HCT116 (cell line): ENCODE data around the gene LRAT.

ENCODE experiments used
- CTCF ChIP-seq, 3 experiments: fragments of 200-600 bp in 1 of 3; sonication (generic) in 1 of 3; IDR thresholded peaks in 2 of 3; conservative IDR thresholded peaks in 1 of 3; 2 replicates each; pipeline ENCODE4 v1.5.1; 2012 to 2017; ENCODE audit warnings: low read depth in 2 of 3, low read length in 2 of 3, antibody characterized with exemption in 1 of 3, borderline replicate concordance in 1 of 3, control low read depth in 1 of 3, mild to moderate bottlenecking in 1 of 3, mixed read lengths in 1 of 3, mixed run types in 1 of 3, moderate library complexity in 1 of 3; ENCODE audit not compliant: insufficient read depth in 1 of 3
- EZH2 ChIP-seq: fragments of 200-600 bp; sonication (generic); IDR thresholded peaks from 2 replicates; pipeline ENCODE4 v1.6.1; 2017; ENCODE audit warnings: antibody characterized with exemption, mixed run types
- MAX ChIP-seq: IDR thresholded peaks from 2 replicates; pipeline ENCODE4 v1.6.1; 2012
- POLR2A ChIP-seq: IDR thresholded peaks from 2 replicates; pipeline ENCODE4 v1.7.0; 2011; ENCODE audit warnings: borderline replicate concordance; ENCODE audit not compliant: insufficient read depth, insufficient read length; ENCODE audit errors: extremely low read depth
- RAD21 ChIP-seq: IDR thresholded peaks from 2 replicates; pipeline ENCODE4 v1.6.1; 2012; ENCODE audit warnings: low read depth, mild to moderate bottlenecking
- REST ChIP-seq: IDR thresholded peaks from 2 replicates; pipeline ENCODE4 v1.6.1; 2012; ENCODE audit warnings: low read depth
- TF ChIP-seq, protein P1 (sequence below): IDR thresholded peaks from 2 replicates; pipeline ENCODE4 v1.6.1; 2011; ENCODE audit warnings: mild to moderate bottlenecking, low read length, moderate library complexity; ENCODE audit not compliant: insufficient replicate concordance; ENCODE audit errors: extremely low read depth

DNA sequence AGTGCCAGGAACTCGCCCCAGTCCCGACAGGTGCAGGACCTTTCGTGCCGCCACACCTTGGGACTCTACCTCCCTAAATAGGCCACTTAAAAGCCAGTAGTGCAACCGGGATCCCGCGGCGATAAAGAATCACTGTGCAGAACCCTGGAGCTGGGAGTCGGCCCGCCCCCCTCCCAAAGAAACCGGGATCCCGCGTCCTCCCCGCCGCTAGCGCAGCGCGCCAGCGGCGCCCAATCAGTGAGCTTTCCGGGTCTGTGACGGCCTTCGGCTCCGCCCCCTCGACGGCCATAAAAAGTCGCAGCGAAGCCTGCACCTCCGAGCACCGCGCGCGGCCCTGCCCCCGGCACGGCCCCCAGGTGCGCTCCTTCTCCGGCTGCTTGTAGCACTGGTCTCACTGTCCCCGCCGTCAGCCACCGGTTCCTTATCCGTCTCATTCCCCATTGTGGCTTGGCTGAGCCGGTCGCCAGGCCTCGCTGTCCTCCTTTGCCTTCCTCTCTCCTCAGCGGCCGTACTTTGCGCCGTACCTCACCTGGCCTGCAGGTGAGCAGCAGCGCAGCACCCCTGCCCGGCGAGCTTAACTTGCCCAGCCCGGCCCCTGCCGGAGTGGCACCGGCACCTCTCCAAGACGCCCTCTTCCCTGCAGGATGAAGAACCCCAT is at the start of gene LRAT:
- peak in 2 of 3 experiments; percentile 43 to 48; a peak in 4 of 6 replicates for TF ChIP-seq CTCF (IDR thresholded peaks at IDR 0.05 in 2 of 3, conservative IDR thresholded peaks at IDR 0.05 in 1 of 3; ENCODE audit: borderline replicate concordance in 1 of 3, insufficient read depth in 1 of 3, low read depth in 2 of 3, low read length in 2 of 3)
- no peak for TF ChIP-seq POLR2A
- no peak for TF ChIP-seq RAD21
- TF ChIP-seq MAX = 0 out of 2 replicates have a peak, but pooled peaks have one; percentile 26
- no peak for TF ChIP-seq REST
- TF ChIP-seq, protein P1, sequence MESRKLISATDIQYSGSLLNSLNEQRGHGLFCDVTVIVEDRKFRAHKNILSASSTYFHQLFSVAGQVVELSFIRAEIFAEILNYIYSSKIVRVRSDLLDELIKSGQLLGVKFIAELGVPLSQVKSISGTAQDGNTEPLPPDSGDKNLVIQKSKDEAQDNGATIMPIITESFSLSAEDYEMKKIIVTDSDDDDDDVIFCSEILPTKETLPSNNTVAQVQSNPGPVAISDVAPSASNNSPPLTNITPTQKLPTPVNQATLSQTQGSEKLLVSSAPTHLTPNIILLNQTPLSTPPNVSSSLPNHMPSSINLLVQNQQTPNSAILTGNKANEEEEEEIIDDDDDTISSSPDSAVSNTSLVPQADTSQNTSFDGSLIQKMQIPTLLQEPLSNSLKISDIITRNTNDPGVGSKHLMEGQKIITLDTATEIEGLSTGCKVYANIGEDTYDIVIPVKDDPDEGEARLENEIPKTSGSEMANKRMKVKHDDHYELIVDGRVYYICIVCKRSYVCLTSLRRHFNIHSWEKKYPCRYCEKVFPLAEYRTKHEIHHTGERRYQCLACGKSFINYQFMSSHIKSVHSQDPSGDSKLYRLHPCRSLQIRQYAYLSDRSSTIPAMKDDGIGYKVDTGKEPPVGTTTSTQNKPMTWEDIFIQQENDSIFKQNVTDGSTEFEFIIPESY = no peak
- no peak for TF ChIP-seq EZH2
